ENCODE measurements around the gene GRK6. TPM values are rescaled to one million over a fixed set of nuclear protein-coding genes. Genes with fewer than 3 reads are reported as not detected.
A peak's percentile ranks its signal among the peaks of the same experiment; 100 is the strongest.

GRK6 gene
- total and polyA plus RNA-seq, 9 of the 15 experiments (the other 6 are each of a cell fraction or from before 2014, with no cell fraction given): 0.63 to 122 (median 44.5) TPM

DNA sequence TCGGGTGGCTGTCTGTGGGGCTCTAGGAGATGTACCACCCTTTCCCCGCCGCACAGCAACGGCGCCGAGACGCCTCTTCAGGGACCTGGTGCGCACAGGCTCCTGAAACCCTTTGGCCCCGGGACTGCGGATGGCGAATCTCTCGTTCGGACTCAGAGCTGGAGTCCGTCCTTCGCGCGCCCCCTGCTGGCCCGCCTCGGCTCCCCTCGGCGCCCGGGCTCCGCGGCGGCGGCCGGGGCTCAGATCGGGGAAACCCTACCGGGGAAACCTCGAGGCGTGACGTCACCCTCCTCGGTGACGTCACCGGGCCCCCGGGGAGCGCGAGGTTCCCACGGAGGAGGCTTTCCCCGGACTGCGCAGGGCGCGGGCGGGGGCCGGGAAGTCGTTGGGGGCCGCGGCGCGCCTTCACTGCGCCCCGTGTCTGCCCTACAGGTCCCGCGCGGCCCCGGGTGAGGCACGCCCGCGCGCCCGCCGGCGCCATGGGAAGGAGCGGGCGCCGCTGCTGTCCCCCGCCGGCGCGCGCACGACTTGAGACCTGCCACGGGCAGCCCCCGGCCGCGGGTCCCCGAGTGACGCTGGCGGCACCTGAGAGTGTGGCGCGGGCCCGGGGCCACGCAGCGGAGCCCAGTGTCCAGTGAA lies 28.0 kb downstream of the GRK6 start (continued):
- TF ChIP-seq ARID3B (CRISPR knock-in tag; IDR thresholded peaks at IDR 0.05; ENCODE audit: borderline replicate concordance) (no peak), MCM7 (IDR thresholded peaks at IDR 0.05) (no peak), ZNF212 (CRISPR knock-in tag; IDR thresholded peaks at IDR 0.05) (no peak), ID3 (CRISPR knock-in tag; IDR thresholded peaks at IDR 0.05) (no peak), ID3 (tag; IDR thresholded peaks at IDR 0.05) (no peak), TEAD1 (CRISPR knock-in tag; IDR thresholded peaks at IDR 0.05) (no peak), FOXP1 (CRISPR knock-in tag; IDR thresholded peaks at IDR 0.05) (no peak; the same call in 1 of the 2 replicates), KDM4B (IDR thresholded peaks at IDR 0.05; ENCODE audit: borderline replicate concordance in 2 of 2, low read depth in 1 of 2) (no peak), HLTF (IDR thresholded peaks at IDR 0.05) (no peak), HDAC8 (tag; IDR thresholded peaks at IDR 0.05) (no peak), MTF1 (CRISPR knock-in tag; IDR thresholded peaks at IDR 0.05; ENCODE audit: borderline replicate concordance) (no peak), KHSRP (IDR thresholded peaks at IDR 0.05) (peak; percentile 97), ASH1L (IDR thresholded peaks at IDR 0.05; ENCODE audit: borderline replicate concordance, low read depth, partially characterized antibody) (no peak), ZBTB1 (CRISPR knock-in tag; IDR thresholded peaks at IDR 0.05; ENCODE audit: borderline replicate concordance, low read depth) (no peak), ZNF239 (CRISPR knock-in tag; IDR thresholded peaks at IDR 0.05) (no peak), SIN3A (IDR thresholded peaks at IDR 0.05; ENCODE audit: borderline replicate concordance in 2 of 2, control insufficient read depth in 1 of 2, low read depth in 2 of 2, low read length in 2 of 2) (peak; percentile 58 to 90; a peak in 2 of 4 replicates), TBP (optimal IDR thresholded peaks at IDR 0.05; ENCODE audit: low read depth, low read length) (peak; percentile 23), RBM34 (IDR thresholded peaks at IDR 0.05; ENCODE audit: borderline replicate concordance, insufficient read depth, low read length) (no peak), MEIS2 (IDR thresholded peaks at IDR 0.05; ENCODE audit: partially characterized antibody) (no peak), POLR2A (conservative IDR thresholded peaks at IDR 0.05) (no peak), PTTG1 (tag; IDR thresholded peaks at IDR 0.05; ENCODE audit: low read depth) (no peak), RBM25 (IDR thresholded peaks at IDR 0.05; ENCODE audit: low read depth, low read length, severe bottlenecking) (no peak), MCM3 (IDR thresholded peaks at IDR 0.05) (no peak), GTF2E2 (tag; IDR thresholded peaks at IDR 0.05) (no peak)
- TF ChIP-seq, protein P1, sequence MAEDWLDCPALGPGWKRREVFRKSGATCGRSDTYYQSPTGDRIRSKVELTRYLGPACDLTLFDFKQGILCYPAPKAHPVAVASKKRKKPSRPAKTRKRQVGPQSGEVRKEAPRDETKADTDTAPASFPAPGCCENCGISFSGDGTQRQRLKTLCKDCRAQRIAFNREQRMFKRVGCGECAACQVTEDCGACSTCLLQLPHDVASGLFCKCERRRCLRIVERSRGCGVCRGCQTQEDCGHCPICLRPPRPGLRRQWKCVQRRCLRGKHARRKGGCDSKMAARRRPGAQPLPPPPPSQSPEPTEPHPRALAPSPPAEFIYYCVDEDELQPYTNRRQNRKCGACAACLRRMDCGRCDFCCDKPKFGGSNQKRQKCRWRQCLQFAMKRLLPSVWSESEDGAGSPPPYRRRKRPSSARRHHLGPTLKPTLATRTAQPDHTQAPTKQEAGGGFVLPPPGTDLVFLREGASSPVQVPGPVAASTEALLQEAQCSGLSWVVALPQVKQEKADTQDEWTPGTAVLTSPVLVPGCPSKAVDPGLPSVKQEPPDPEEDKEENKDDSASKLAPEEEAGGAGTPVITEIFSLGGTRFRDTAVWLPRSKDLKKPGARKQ (CRISPR knock-in tag; IDR thresholded peaks at IDR 0.05): no peak
- TF ChIP-seq, protein P2, sequence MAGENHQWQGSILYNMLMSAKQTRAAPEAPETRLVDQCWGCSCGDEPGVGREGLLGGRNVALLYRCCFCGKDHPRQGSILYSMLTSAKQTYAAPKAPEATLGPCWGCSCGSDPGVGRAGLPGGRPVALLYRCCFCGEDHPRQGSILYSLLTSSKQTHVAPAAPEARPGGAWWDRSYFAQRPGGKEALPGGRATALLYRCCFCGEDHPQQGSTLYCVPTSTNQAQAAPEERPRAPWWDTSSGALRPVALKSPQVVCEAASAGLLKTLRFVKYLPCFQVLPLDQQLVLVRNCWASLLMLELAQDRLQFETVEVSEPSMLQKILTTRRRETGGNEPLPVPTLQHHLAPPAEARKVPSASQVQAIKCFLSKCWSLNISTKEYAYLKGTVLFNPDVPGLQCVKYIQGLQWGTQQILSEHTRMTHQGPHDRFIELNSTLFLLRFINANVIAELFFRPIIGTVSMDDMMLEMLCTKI (IDR thresholded peaks at IDR 0.05; ENCODE audit: partially characterized antibody): no peak

Data from K562 (cell line).